IPS-20b (cell line): ENCODE data around the gene ZNF680.
A peak's percentile ranks its signal among the peaks of the same experiment; 100 is the strongest.

Experiments
- H3K27ac ChIP-seq: one replicate; pipeline ENCODE4 v1.5.1; 2013; ENCODE audit warnings: low read length
- H3K27me3 ChIP-seq: 2 replicates; pipeline ENCODE4 v1.6.1; 2013; ENCODE audit warnings: mild to moderate bottlenecking, low read length, inconsistent platforms; ENCODE audit not compliant: insufficient read depth
- H3K36me3 ChIP-seq: 2 replicates; pipeline ENCODE4 v1.6.1; 2013; ENCODE audit warnings: low read depth, mild to moderate bottlenecking, inconsistent platforms, low read length, moderate library complexity; ENCODE audit not compliant: insufficient read depth
- H3K4me1 ChIP-seq: 2 replicates; pipeline ENCODE4 v1.6.1; 2013; ENCODE audit warnings: mild to moderate bottlenecking, control low read depth, inconsistent platforms, low read length, moderate library complexity; ENCODE audit not compliant: insufficient read depth
- H3K4me3 ChIP-seq: 2 replicates; pipeline ENCODE4 v1.5.1; 2013; ENCODE audit warnings: mild to moderate bottlenecking, low read length, inconsistent platforms
- H3K9ac ChIP-seq: 2 replicates; pipeline ENCODE4 v1.6.1; 2013; ENCODE audit warnings: low read depth, mild to moderate bottlenecking, inconsistent platforms, low read length, moderate library complexity
- H3K9me3 ChIP-seq: 2 replicates; pipeline ENCODE4 v1.6.1; 2013; ENCODE audit warnings: mild to moderate bottlenecking, low read depth, low read length, inconsistent platforms; ENCODE audit not compliant: insufficient read depth

Gene ZNF680

DNA sequence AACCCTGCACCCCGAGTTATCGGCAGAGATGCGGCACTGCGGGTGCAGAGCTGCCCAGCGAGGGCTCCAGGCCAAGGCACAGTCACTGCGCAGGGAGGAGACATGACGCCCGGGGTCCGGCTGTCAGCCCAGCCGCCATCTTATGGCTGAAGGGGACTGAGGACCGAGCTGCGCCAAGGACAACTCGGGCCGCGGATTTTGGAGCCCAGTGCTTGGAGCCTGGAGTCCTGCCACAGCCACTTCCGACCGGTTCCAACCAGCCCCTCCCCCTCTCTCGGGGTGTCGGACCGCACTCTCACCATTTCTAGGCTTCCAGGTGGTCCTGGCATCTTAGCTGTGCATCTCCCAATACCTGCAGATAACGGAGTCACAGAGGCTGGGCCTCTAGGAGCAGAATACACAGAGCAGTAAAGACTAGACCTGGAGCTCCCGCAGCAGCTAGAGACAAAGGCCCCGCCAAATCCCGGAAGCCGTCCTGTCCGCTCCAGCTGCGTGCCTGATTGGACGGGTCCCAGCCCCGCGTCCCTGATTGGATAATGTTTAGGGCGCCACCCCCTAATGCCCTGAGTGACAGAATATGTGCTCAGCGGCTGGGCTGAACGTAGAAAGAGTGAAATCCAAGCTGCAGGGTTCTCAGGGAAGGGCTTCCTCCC is at the start of gene ZNF680:
Gene ZNF680 (minus strand): TSS at position 446 of the 653 bp plus-strand sequence. CDS start 117 bp downstream, at position 329.
- Histone ChIP-seq H3K27ac (peak within 1 kb of the TSS; percentile 96), H3K9ac (peak within 1 kb of the TSS; percentile 96), H3K4me1 (no peaks in the 10 kb centered on the region), H3K4me3 (peak within 1 kb of the TSS; percentile 96), H3K36me3 (no peaks in the 10 kb centered on the region), H3K9me3 (peaks cover 21% of the 10 kb centered on the region), H3K27me3 (no peaks in the 10 kb centered on the region)

DNA sequence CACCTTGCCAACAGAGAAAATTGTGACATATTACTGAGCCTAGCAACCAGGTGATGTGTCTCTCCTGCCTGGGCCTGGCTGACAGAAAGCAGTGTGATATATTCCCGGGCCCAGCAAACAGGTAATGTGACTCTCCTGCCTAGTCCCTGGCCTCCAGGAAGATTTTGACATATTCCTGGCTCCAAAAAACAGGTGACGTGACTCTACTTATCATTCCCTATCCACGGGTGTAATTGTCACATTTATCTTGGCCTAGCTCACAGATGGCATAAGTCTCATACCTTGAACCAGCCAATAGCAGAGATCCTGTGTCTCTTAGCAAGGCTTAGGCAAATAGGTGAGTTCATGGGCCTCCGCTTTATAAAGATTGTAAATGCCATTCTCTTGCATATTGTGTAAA is 49.6 kb upstream of the ZNF680 start:
- no peak overlapping the region for H3K9ac ChIP-seq
- H3K4me3 ChIP-seq = no peak overlapping the region
- peaks cover 99% of the 10 kb centered on the region for H3K9me3 ChIP-seq
- H3K36me3 ChIP-seq = no peaks in the 10 kb centered on the region
- no peaks in the 10 kb centered on the region for H3K4me1 ChIP-seq
- H3K27me3 ChIP-seq = no peaks in the 10 kb centered on the region
- H3K27ac ChIP-seq = no peak overlapping the region

DNA sequence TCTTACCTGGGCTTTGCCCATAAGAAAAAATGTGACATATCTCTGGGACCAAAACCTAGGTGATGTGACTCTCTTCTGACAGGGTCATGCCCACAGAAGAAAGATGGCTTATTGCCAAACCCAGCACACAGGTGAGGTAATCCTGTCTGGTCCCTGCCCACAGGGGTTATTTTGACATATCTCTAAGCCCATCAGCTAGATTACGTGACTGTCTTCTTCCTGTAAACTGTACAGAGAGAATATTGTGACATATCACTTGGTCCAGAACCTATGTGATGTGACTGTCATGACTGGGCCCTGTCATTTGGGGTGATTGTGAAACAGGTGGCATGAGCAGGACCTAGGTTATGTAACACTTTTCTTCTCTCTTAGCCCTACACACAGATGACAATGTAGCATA is 48.8 kb upstream of the ZNF680 start:
- Histone ChIP-seq H3K4me3 (no peak overlapping the region), H3K4me1 (no peaks in the 10 kb centered on the region), H3K9me3 (peaks cover 98% of the 10 kb centered on the region), H3K9ac (no peak overlapping the region), H3K27me3 (no peaks in the 10 kb centered on the region), H3K27ac (no peak overlapping the region), H3K36me3 (no peaks in the 10 kb centered on the region)

DNA sequence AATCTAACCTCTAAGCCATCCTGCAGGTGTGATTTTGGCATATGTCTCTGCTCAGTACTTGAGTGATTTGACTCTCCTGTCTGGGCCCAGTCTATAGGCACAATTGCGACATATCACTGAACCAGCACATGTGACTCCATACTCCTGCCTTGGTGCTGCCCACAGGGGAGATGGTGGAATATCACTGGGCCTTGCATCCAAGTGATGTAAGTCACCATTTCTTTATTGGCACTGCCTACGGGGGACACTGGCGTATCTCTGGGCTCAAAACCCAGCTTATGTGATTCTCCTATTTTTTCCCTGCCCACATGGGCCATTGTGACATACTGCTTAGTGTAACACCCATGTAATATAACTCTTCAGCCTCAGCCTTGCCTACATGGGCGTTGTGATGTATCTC is 48.1 kb upstream of the ZNF680 start:
- H3K27me3 ChIP-seq = no peaks in the 10 kb centered on the region
- H3K9me3 ChIP-seq = peaks cover 97% of the 10 kb centered on the region
- no peaks in the 10 kb centered on the region for H3K4me1 ChIP-seq
- no peaks in the 10 kb centered on the region for H3K36me3 ChIP-seq
- no peak overlapping the region for H3K9ac ChIP-seq
- H3K4me3 ChIP-seq = no peak overlapping the region
- H3K27ac ChIP-seq = no peak overlapping the region

DNA sequence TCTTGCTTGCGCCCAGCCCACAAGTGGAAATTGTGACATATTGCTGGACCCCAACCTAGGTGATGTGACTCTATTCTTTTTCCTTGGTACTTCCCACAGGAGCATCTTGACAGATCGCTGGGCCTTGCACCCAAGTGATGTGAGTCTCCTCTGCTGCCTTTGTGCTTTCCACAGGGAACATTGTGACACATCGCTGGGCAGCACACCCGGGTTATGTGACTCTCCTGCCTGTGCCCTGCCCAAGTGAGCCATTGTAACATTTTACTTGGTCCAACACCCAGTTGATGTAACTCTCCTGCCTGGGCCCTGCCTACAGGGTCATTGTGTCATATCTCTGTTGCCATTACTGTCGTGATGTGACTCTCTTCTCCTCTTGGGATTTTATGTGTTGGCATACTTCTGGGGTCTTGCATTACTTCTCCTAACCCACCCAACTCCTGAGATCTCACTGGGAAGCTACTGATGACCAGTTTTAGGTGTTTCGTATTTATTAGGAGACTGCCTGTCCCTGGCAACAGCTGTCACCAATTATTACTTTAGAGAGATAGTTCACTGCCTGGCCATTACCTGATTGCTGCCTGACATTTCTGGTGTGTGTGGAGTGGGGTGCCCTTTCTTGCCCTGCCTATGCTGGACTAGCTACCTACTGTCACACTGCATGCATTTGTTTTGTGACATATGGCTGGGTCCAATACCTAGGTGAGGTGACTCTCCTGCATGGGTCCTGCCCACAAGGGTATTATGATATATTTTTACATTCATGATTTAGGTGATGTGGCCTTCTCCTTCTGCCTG is 45.4 kb upstream of the ZNF680 start:
- Histone ChIP-seq H3K36me3 (no peaks in the 10 kb centered on the region), H3K9me3 (peaks cover 97% of the 10 kb centered on the region)

DNA sequence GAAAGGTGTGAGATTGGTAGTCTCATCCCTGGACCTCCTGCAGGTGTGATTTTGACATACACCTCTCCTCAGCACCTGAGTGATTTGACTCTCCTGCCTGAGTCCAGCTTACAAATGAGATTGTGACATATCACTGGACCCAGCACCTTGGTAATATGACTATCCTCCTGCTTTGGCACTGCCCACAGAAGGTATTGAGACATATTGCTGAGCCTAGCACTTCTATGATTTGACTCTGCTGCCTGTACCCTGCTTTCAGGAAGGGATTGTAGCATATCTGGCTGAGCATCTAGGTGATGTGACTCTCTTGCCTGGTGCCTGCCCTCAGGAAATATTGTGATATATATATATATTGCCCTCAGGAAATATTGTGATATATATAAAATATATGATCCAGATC is 43.5 kb upstream of the ZNF680 start:
- Histone ChIP-seq H3K9me3 (peaks cover 97% of the 10 kb centered on the region), H3K36me3 (no peaks in the 10 kb centered on the region), H3K9ac (no peak overlapping the region), H3K27me3 (no peaks in the 10 kb centered on the region), H3K4me1 (no peaks in the 10 kb centered on the region), H3K4me3 (no peak overlapping the region), H3K27ac (no peak overlapping the region)

More for the DNA sequence above, 45.4 kb upstream of the ZNF680 start:
- Histone ChIP-seq H3K27me3 (no peaks in the 10 kb centered on the region), H3K27ac (no peak overlapping the region), H3K4me3 (no peak overlapping the region), H3K4me1 (no peaks in the 10 kb centered on the region), H3K9ac (no peak overlapping the region)

DNA sequence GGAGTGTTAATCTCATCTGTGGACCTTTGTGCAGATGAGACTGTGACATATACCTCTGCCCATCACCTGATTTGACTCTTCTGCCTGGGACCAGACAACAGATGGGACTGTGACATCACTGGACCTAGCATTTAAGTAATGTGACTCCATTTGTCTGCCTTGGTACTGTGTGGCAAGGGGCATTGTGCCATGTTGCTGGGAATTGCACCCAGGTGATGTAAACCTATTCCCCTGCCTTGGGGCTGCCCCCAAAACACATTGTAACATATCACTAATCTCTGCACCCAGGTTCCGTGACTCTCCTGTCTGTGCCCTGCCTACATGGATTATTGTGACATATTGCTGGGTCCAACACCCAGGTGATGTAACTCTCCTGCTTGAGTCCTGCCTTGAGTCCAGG is 40.4 kb upstream of the ZNF680 start:
- H3K36me3 ChIP-seq = no peaks in the 10 kb centered on the region
- peaks cover 98% of the 10 kb centered on the region for H3K9me3 ChIP-seq
- no peaks in the 10 kb centered on the region for H3K4me1 ChIP-seq
- H3K27me3 ChIP-seq = no peaks in the 10 kb centered on the region
- no peak overlapping the region for H3K27ac ChIP-seq
- H3K4me3 ChIP-seq = no peak overlapping the region
- H3K9ac ChIP-seq = no peak overlapping the region

DNA sequence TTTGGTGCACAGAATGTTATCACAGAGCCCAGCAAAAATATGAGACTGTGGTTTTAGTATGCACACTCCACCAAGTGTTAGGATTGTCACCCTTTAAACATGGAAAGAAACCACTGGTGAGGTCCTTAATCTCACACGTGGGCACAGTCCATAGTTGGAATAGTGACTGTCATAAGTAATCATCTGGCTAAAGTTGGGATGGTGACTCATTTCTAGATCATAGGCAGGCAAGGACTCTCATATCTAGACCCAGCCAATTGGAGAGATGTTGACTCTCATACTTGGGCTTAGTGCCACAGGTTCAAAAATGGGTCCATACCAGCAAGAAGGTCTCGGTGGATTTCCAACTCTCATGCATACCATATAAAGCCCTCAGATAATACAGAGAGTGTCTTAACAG is 39.6 kb upstream of the ZNF680 start:
- Histone ChIP-seq H3K27ac (no peak overlapping the region), H3K4me3 (no peak overlapping the region), H3K36me3 (no peaks in the 10 kb centered on the region), H3K9ac (no peak overlapping the region), H3K27me3 (no peaks in the 10 kb centered on the region), H3K9me3 (peaks cover 97% of the 10 kb centered on the region), H3K4me1 (no peaks in the 10 kb centered on the region)

DNA sequence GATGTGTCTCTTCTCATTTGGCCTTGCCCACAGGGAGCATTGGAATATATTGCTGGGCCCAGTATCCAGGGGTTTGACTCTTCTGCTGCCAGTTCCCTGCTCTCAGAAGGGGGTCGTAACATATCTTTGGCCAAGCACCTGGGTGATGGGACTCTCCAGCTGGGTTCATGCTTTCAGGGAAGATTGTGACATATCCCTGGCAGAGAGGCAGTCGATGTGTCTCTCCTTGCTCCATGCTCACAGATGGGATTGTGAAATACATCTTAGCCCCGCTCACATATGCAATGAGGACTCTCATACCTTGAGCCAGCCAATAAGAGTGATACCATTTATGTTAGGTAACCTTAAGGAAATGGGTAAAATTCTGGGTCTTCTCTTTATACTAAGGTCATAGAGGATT is 39.2 kb upstream of the ZNF680 start:
- Histone ChIP-seq H3K36me3 (no peaks in the 10 kb centered on the region), H3K27ac (no peak overlapping the region), H3K4me1 (no peaks in the 10 kb centered on the region), H3K9me3 (peaks cover 95% of the 10 kb centered on the region), H3K9ac (no peak overlapping the region), H3K27me3 (no peaks in the 10 kb centered on the region), H3K4me3 (no peak overlapping the region)

DNA sequence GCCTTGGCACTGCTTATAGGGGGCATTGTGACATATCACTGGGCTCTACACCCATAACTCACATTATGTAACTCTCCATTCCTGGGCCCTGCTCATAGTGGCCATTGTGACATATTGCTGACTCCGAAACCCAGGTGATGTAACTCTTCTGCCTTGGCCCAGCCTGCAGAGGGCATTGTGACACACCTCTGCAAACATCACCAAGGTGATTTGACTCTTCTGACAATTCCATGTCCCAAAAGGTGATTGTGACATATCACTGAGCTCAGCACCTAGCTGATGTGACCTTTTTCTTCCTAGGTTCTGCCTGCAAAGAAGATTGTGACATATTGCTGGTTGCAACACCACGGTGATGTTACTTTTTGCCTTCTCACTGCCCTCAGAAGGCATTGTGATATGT is 36.5 kb upstream of the ZNF680 start:
- no peak overlapping the region for H3K9ac ChIP-seq
- H3K9me3 ChIP-seq = peaks cover 87% of the 10 kb centered on the region

DNA sequence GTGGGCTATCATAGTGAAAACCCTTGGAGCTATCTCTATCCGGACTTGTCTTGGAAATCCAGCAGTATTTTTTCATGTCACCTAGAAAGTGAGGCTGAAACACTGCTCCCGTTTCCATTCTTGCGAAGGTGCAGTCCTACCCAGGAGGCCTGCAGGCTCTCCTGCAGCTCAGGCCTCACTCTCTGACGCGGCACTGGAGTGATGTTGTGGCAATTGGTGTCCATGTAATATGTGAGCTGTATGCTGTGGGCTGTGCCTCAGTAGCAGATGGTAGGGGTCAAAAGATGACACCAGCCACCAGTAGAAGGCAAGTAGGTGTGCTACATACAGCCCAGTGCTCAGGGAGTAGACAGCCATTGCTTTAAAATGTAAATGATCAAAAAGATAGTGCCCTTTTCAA is 28.1 kb upstream of the ZNF680 start:
- Histone ChIP-seq H3K4me3 (no peak overlapping the region), H3K4me1 (no peaks in the 10 kb centered on the region), H3K27me3 (no peaks in the 10 kb centered on the region), H3K36me3 (no peaks in the 10 kb centered on the region), H3K9me3 (peaks cover 87% of the 10 kb centered on the region), H3K27ac (no peak overlapping the region), H3K9ac (no peak overlapping the region)

More for the DNA sequence above, 36.5 kb upstream of the ZNF680 start:
- no peaks in the 10 kb centered on the region for H3K36me3 ChIP-seq
- H3K27me3 ChIP-seq = no peaks in the 10 kb centered on the region
- no peak overlapping the region for H3K27ac ChIP-seq
- H3K4me3 ChIP-seq = no peak overlapping the region
- H3K4me1 ChIP-seq = no peaks in the 10 kb centered on the region
